H1 (cell line): ENCODE results near the gene PAGE2. TPM values are rescaled to one million over a fixed set of nuclear protein-coding genes. Genes with fewer than 3 reads are reported as not detected.
"Not testable (repeated sequence)": the region's sequence is repeated elsewhere in the genome, so short reads cannot be mapped to it uniquely, and the experiment has no call there.

Source experiments
- CTCF ChIA-PET: fragments of 300-600 bp; sonication (Branson Sonifier 250); formaldehyde crosslinking; loops from one replicate; lab custom pipeline; 2021; ENCODE audit not compliant: partially characterized antibody; lab: Charles Lee
- POLR2A ChIA-PET: fragments of 300-600 bp; sonication (Branson Sonifier 250); formaldehyde crosslinking; loops from one replicate; lab custom pipeline; 2021; ENCODE audit warnings: inconsistent platforms; ENCODE audit not compliant: partially characterized antibody; lab: Charles Lee
- DNase-seq, 2 experiments: peaks; one replicate each; pipeline versions ENCODE4 v3.0.0 to v3.0.0-alpha.2; 2010 to 2022; ENCODE audit warnings: low spot score in 2 of 2, low read depth in 1 of 2, mixed read lengths in 1 of 2
- FAIRE-seq: peaks from 2 replicates; lab custom pipeline; 2011; peaks lifted over from hg19 to GRCh38; lab: Jason Lieb, UNC
- H2AFZ ChIP-seq: 2 replicates; pipeline ENCODE4 v1.8.1; 2012; ENCODE audit warnings: low read length, inconsistent platforms
- H2AK5ac ChIP-seq: 2 replicates; pipeline ENCODE4 v1.6.1; 2013; ENCODE audit warnings: low read depth, low read length
- H2BK120ac ChIP-seq: replicated peaks from 2 replicates; pipeline ENCODE3; 2013; ENCODE audit warnings: low read depth, low read length, inconsistent platforms
- H2BK12ac ChIP-seq: 2 replicates; pipeline ENCODE4 v1.6.1; 2013; ENCODE audit warnings: low read depth, low read length
- H2BK15ac ChIP-seq: 2 replicates; pipeline ENCODE4 v1.6.1; 2013; ENCODE audit warnings: low read length
- H2BK20ac ChIP-seq: 2 replicates; pipeline ENCODE4 v1.6.1; 2013; ENCODE audit warnings: low read length
- H2BK5ac ChIP-seq: 2 replicates; pipeline ENCODE4 v1.6.1; 2013; ENCODE audit warnings: low read depth, low read length
- H3K14ac ChIP-seq: 2 replicates; pipeline ENCODE4 v1.6.1; 2013; ENCODE audit warnings: inconsistent platforms; ENCODE audit not compliant: insufficient read length
- H3K18ac ChIP-seq: 2 replicates; pipeline ENCODE4 v1.6.1; 2013; ENCODE audit warnings: low read length; ENCODE audit errors: extremely low read depth
- H3K23ac ChIP-seq: 2 replicates; pipeline ENCODE4 v1.6.1; 2013; ENCODE audit warnings: inconsistent platforms; ENCODE audit not compliant: insufficient read length
- H3K23me2 ChIP-seq: 2 replicates; pipeline ENCODE4 v1.6.1; 2013; ENCODE audit warnings: low read depth, low read length
- H3K27ac ChIP-seq: 2 replicates; pipeline ENCODE4 v1.6.1; 2011; ENCODE audit warnings: low read depth, low read length, inconsistent platforms
- H3K27me3 ChIP-seq, 4 experiments: replicated peaks in 1 of 4; 1 replicate in 1 of 4; 2 replicates in 3 of 4; pipeline versions ENCODE4 v1.6.1 to v1.8.1; 2011 to 2013; ENCODE audit warnings: low read length in 3 of 4, mild to moderate bottlenecking in 3 of 4, inconsistent platforms in 2 of 4, mixed read lengths in 2 of 4, moderate library complexity in 1 of 4; ENCODE audit not compliant: control insufficient read depth in 3 of 4, insufficient read depth in 3 of 4; ENCODE audit errors: extremely low read depth in 1 of 4
- H3K36me3 ChIP-seq, 4 experiments: 2 replicates each; pipeline versions ENCODE4 v1.6.1 to v1.8.1; 2011 to 2013; ENCODE audit warnings: mild to moderate bottlenecking in 4 of 4, low read length in 3 of 4, moderate library complexity in 2 of 4, control low read depth in 1 of 4, inconsistent platforms in 1 of 4; ENCODE audit not compliant: insufficient read depth in 4 of 4, control insufficient read depth in 2 of 4
- H3K4ac ChIP-seq: replicated peaks from 2 replicates; pipeline ENCODE3; 2013; ENCODE audit warnings: low read length, low read depth, mixed read lengths, inconsistent platforms; ENCODE audit not compliant: insufficient read length
- H3K4me1 ChIP-seq, 4 experiments: replicated peaks in 1 of 4; 1 replicate in 1 of 4; 2 replicates in 3 of 4; pipeline versions ENCODE4 v1.6.1 to v1.8.1; 2011 to 2013; ENCODE audit warnings: low read length in 3 of 4, inconsistent platforms in 2 of 4, mixed read lengths in 1 of 4; ENCODE audit not compliant: insufficient read depth in 4 of 4, control insufficient read depth in 3 of 4
- H3K4me2 ChIP-seq, 2 experiments: 2 replicates each; pipeline versions ENCODE4 v1.6.1 to v1.8.1; 2011 to 2013; ENCODE audit warnings: low read depth in 2 of 2, low read length in 2 of 2, control low read depth in 1 of 2, inconsistent platforms in 1 of 2, mild to moderate bottlenecking in 1 of 2; ENCODE audit not compliant: insufficient read depth in 1 of 2
- H3K4me3 ChIP-seq, 4 experiments: fragments of 200-600, 300-600 bp in 1 of 4; sonication (generic), shearing (Covaris generic), sonication (Bioruptor Twin) in 1 of 4; 2 replicates each; pipeline versions ENCODE4 v1.5.1 to v1.8.1; 2011 to 2016; ENCODE audit warnings: low read length in 4 of 4, low read depth in 3 of 4, control low read depth in 2 of 4, inconsistent platforms in 2 of 4, mild to moderate bottlenecking in 2 of 4, mixed read lengths in 1 of 4, moderate library complexity in 1 of 4; ENCODE audit not compliant: insufficient read depth in 2 of 4; ENCODE audit errors: extremely low read depth in 1 of 4
- H3K56ac ChIP-seq: replicated peaks from 2 replicates; pipeline ENCODE3; 2013; ENCODE audit warnings: low read depth, mild to moderate bottlenecking, mixed read lengths, low read length, inconsistent platforms; ENCODE audit not compliant: insufficient read length
- H3K79me1 ChIP-seq: 2 replicates; pipeline ENCODE4 v1.6.1; 2013; ENCODE audit warnings: low read depth, low read length, control low read depth
- H3K79me2 ChIP-seq, 2 experiments: 2 replicates each; pipeline versions ENCODE4 v1.6.1 to v1.8.1; 2012 to 2013; ENCODE audit warnings: low read length in 2 of 2, mild to moderate bottlenecking in 2 of 2, inconsistent platforms in 1 of 2; ENCODE audit not compliant: insufficient read depth in 2 of 2, control insufficient read depth in 1 of 2
- H3K9ac ChIP-seq, 4 experiments: replicated peaks in 1 of 4; 1 replicate in 1 of 4; 2 replicates in 3 of 4; pipeline versions ENCODE4 v1.6.1 to v1.8.1; 2011 to 2013; ENCODE audit warnings: low read depth in 3 of 4, low read length in 3 of 4, control low read depth in 2 of 4, mild to moderate bottlenecking in 2 of 4, moderate library complexity in 2 of 4, inconsistent platforms in 1 of 4; ENCODE audit errors: extremely low read depth in 1 of 4
- H3K9me3 ChIP-seq, 2 experiments: 2 replicates each; pipeline versions ENCODE4 v1.6.1 to v1.8.1; 2012 to 2013; ENCODE audit warnings: mild to moderate bottlenecking in 2 of 2, moderate library complexity in 2 of 2, control low read depth in 1 of 2, inconsistent platforms in 1 of 2, low read depth in 1 of 2, low read length in 1 of 2, mixed read lengths in 1 of 2; ENCODE audit not compliant: insufficient read depth in 2 of 2
- H4K20me1 ChIP-seq, 2 experiments: replicated peaks in 1 of 2; 2 replicates each; pipeline versions ENCODE3 to v1.8.1; 2011 to 2013; ENCODE audit warnings: inconsistent platforms in 2 of 2, low read length in 2 of 2, mild to moderate bottlenecking in 1 of 2; ENCODE audit not compliant: insufficient read depth in 2 of 2, control insufficient read depth in 1 of 2
- H4K5ac ChIP-seq: 2 replicates; pipeline ENCODE4 v1.6.1; 2013; ENCODE audit warnings: low read length, low read depth, mixed read lengths, inconsistent platforms; ENCODE audit not compliant: insufficient read length
- H4K8ac ChIP-seq: 2 replicates; pipeline ENCODE4 v1.8.0; 2013; ENCODE audit warnings: mild to moderate bottlenecking, moderate library complexity, low read length, inconsistent platforms; ENCODE audit not compliant: insufficient read depth; ENCODE audit errors: extremely low read depth
- H4K91ac ChIP-seq: replicated peaks from 2 replicates; pipeline ENCODE3; 2013; ENCODE audit warnings: low read length, mixed read lengths, inconsistent platforms; ENCODE audit not compliant: insufficient read length
- WGBS, 2 experiments: shearing (Covaris generic) in 1 of 2; methylation state at CpG; one replicate each; pipeline versions ENCODE4 v1.1.6 to v1.1.7; 2013 to 2015; ENCODE audit warnings: low lambda C conversion rate in 2 of 2, mixed read lengths in 2 of 2, inconsistent platforms in 1 of 2, low coverage in 1 of 2, missing lambda C conversion rate in 1 of 2; ENCODE audit not compliant: insufficient replicate concordance in 2 of 2, insufficient coverage in 1 of 2, insufficient read length in 1 of 2; ENCODE audit errors: extremely low coverage in 1 of 2, missing lambda C conversion rate in 1 of 2; 5-methylcytosine and 5-hydroxymethylcytosine counted together
- polyA plus RNA-seq, 7 experiments: library from polyadenylated mRNA; depleted of rRNA in 3 of 7; stranded (reverse) in 5 of 7; unstranded in 2 of 7; fragments of >200 nt in 5 of 7; fragments of 200-250 nt in 2 of 7; gene quantifications; 1 replicate in 5 of 7; 2 replicates in 1 of 7; 4 replicates in 1 of 7; pipeline versions ENCODE4 v1.2.1 to v1.2.3, GENCODE V29; 2011 to 2013; ENCODE audit warnings: missing spikeins in 2 of 7, mixed read lengths in 2 of 7
- total RNA-seq: library from RNA; stranded (reverse); fragmentation: NEBNext Ultra II Directional; extraction: Animal tissue kit (Norgen Biotek cat#: 25700); gene quantifications from 2 replicates; pipeline ENCODE4 v1.2.1, GENCODE V29; 2021

PAGE2 gene
- total and polyA plus RNA-seq, 2 of the 8 experiments (the other 6 are each of a cell fraction or from before 2014, with no cell fraction given) = not detected

DNA sequence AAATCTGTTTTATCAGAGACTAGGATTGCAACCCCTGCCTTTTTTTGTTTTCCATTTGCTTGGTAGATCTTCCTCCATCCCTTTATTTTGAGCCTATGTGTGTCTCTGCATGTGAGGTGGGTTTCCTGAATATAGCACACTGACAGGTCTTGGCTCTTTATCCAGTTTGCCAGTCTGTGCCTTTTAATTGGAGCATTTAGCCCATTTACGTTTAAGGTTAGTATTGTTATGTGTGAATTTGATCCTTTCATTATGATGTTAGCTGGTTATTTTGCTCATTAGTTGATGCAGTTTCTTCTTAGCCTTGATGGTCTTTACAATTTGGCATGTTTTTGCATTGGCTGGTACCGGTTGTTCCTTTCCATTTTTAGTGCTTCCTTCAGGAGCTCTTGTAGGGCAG, 38.2 kb upstream of the PAGE2 start:
- H3K4ac ChIP-seq, H3K79me1 ChIP-seq, H3K23ac ChIP-seq, H3K9me3 ChIP-seq, H3K4me1 ChIP-seq, H3K4me3 ChIP-seq, H2AK5ac ChIP-seq, H2BK15ac ChIP-seq, H4K20me1 ChIP-seq, H2BK12ac ChIP-seq, H3K4me2 ChIP-seq, H3K27ac ChIP-seq, H3K14ac ChIP-seq, H4K5ac ChIP-seq, H3K9ac ChIP-seq, H2BK120ac ChIP-seq, DNase-seq, H2BK20ac ChIP-seq, H2AFZ ChIP-seq, H3K79me2 ChIP-seq, H3K18ac ChIP-seq, H3K56ac ChIP-seq, H3K23me2 ChIP-seq, H3K27me3 ChIP-seq, CTCF ChIA-PET, H3K36me3 ChIP-seq, POLR2A ChIA-PET, H4K91ac ChIP-seq, H4K8ac ChIP-seq, H2BK5ac ChIP-seq, FAIRE-seq: not testable (repeated sequence)
- 63% methylated on average over 2 of the region's 2 CpGs; no CpG with 5 or more reads in 1 of the 2 experiments for WGBS, 2 experiments
